ENCODE measurements around the gene GPS1. TPM values are rescaled to one million over a fixed set of nuclear protein-coding genes. Genes with fewer than 3 reads are reported as not detected.

Gene GPS1
- total RNA-seq, 1 donor from 2014 or later: 115 TPM

GRCh38 chr17:82103553-82104451, 52.1 kb downstream of the GPS1 start:
- Mint-ChIP-seq H3K36me3 (ENCODE audit: unreplicated experiment) (no peaks in the 10 kb centered on the region), H3K9me3 (ENCODE audit: unreplicated experiment) (peaks cover 19% of the 10 kb centered on the region), H3K4me1 (ENCODE audit: low read depth, unreplicated experiment) (peaks cover 15% of the 10 kb centered on the region), H3K27ac (ENCODE audit: unreplicated experiment) (no peak overlapping the region), H3K4me3 (ENCODE audit: unreplicated experiment) (no peak overlapping the region), H3K27me3 (ENCODE audit: unreplicated experiment) (peaks cover 11% of the 10 kb centered on the region)
- no peak for DNase-seq
- TF ChIP-seq CTCF (IDR thresholded peaks at IDR 0.05; ENCODE audit: partially characterized antibody, unreplicated experiment): no peak

GRCh38 chr17:82104797-82105416, 53.2 kb downstream of the GPS1 start:
- Mint-ChIP-seq H3K4me1 (ENCODE audit: low read depth, unreplicated experiment) (peaks cover 17% of the 10 kb centered on the region), H3K36me3 (ENCODE audit: unreplicated experiment) (no peaks in the 10 kb centered on the region), H3K9me3 (ENCODE audit: unreplicated experiment) (peaks cover 16% of the 10 kb centered on the region), H3K27me3 (ENCODE audit: unreplicated experiment) (peaks cover 8% of the 10 kb centered on the region), H3K4me3 (ENCODE audit: unreplicated experiment) (no peak overlapping the region), H3K27ac (ENCODE audit: unreplicated experiment) (no peak overlapping the region)
- no peak for DNase-seq
- TF ChIP-seq CTCF (IDR thresholded peaks at IDR 0.05; ENCODE audit: partially characterized antibody, unreplicated experiment): no peak

- Mint-ChIP-seq H3K27me3 (ENCODE audit: unreplicated experiment) (peaks cover 7% of the 10 kb centered on the region), H3K27ac (ENCODE audit: unreplicated experiment) (no peak overlapping the region), H3K9me3 (ENCODE audit: unreplicated experiment) (peaks cover 14% of the 10 kb centered on the region), H3K4me1 (ENCODE audit: low read depth, unreplicated experiment) (peaks cover 17% of the 10 kb centered on the region), H3K36me3 (ENCODE audit: unreplicated experiment) (no peaks in the 10 kb centered on the region), H3K4me3 (ENCODE audit: unreplicated experiment) (no peak overlapping the region)
- no peak for DNase-seq
- no peak for TF ChIP-seq CTCF (IDR thresholded peaks at IDR 0.05; ENCODE audit: partially characterized antibody, unreplicated experiment)
Measured at GRCh38 chr17:82105417-82105881, 53.8 kb downstream of the GPS1 start.

GRCh38 chr17:82105882-82106687, 54.4 kb downstream of the GPS1 start:
- Mint-ChIP-seq H3K36me3 (ENCODE audit: unreplicated experiment) (no peaks in the 10 kb centered on the region), H3K27ac (ENCODE audit: unreplicated experiment) (peak overlapping the region; percentile 82), H3K4me3 (ENCODE audit: unreplicated experiment) (no peak overlapping the region), H3K9me3 (ENCODE audit: unreplicated experiment) (peaks cover 14% of the 10 kb centered on the region), H3K4me1 (ENCODE audit: low read depth, unreplicated experiment) (peaks cover 17% of the 10 kb centered on the region), H3K27me3 (ENCODE audit: unreplicated experiment) (peaks cover 7% of the 10 kb centered on the region)
- DNase-seq: peak; percentile 78
- peak; percentile 36 for TF ChIP-seq CTCF (IDR thresholded peaks at IDR 0.05; ENCODE audit: partially characterized antibody, unreplicated experiment)

Measured in glutamatergic neuron (in vitro differentiated cells).